ENCODE measurements around the gene SYNGR1.
A peak's percentile ranks its signal among the peaks of the same experiment; 100 is the strongest.

SYNGR1 gene

GRCh38 chr22:39381930-39382329 is 32.1 kb downstream of the SYNGR1 start:
- Histone ChIP-seq H3K36me3 (ENCODE audit: control insufficient read depth, insufficient read depth, low read length) (no peaks in the 10 kb centered on the region), H3K4ac (ENCODE audit: low read depth, low read length) (no peak overlapping the region), H3K4me3 (ENCODE audit: low read length) (no peak overlapping the region), H3K18ac (ENCODE audit: low read length) (no peak overlapping the region), H2BK15ac (replicated peaks; ENCODE audit: low read depth) (no peak overlapping the region), H3K4me2 (ENCODE audit: low read length) (no peak overlapping the region), H2AK5ac (ENCODE audit: low read length) (no peak overlapping the region), H3K27ac (ENCODE audit: low read depth, low read length) (no peak overlapping the region), H2BK5ac (ENCODE audit: low read length) (no peak overlapping the region), H4K8ac (ENCODE audit: low read depth, low read length) (no peak overlapping the region), H2BK120ac (ENCODE audit: low read depth, low read length) (no peak overlapping the region), H4K5ac (ENCODE audit: low read length) (no peak overlapping the region), H3K23ac (ENCODE audit: low read length) (no peak overlapping the region), H3K9ac (ENCODE audit: low read length) (no peak overlapping the region), H3K27me3 (ENCODE audit: insufficient read depth, low read length, poor library complexity) (no peaks in the 10 kb centered on the region), H3K56ac (ENCODE audit: low read length) (no peak overlapping the region), H3K79me1 (ENCODE audit: low read length) (no peaks in the 10 kb centered on the region), H3K79me2 (ENCODE audit: control insufficient read depth, insufficient read depth, low read length) (no peaks in the 10 kb centered on the region), H3K4me1 (ENCODE audit: control insufficient read depth, low read depth, low read length) (no peaks in the 10 kb centered on the region)
- no CpG with 5 or more reads among the region's 8 CpGs for WGBS (ENCODE audit: extremely low coverage, insufficient coverage, low lambda C conversion rate)
- no peak for DNase-seq

GRCh38 chr22:39382410-39382809 is 32.6 kb downstream of the SYNGR1 start:
- H3K9ac ChIP-seq (ENCODE audit: low read length), result no peak overlapping the region
- whole genome bisulfite sequencing (ENCODE audit: extremely low coverage, insufficient coverage, low lambda C conversion rate), result no CpG with 5 or more reads among the region's 5 CpGs
- no peak overlapping the region for H2BK15ac ChIP-seq (replicated peaks; ENCODE audit: low read depth)
- no peak overlapping the region for H2BK5ac ChIP-seq (ENCODE audit: low read length)
- no peaks in the 10 kb centered on the region for H3K36me3 ChIP-seq (ENCODE audit: control insufficient read depth, insufficient read depth, low read length)
- H3K18ac ChIP-seq (ENCODE audit: low read length), result no peak overlapping the region
- no peaks in the 10 kb centered on the region for H3K4me1 ChIP-seq (ENCODE audit: control insufficient read depth, low read depth, low read length)
- no peak for DNase-seq
- H3K79me1 ChIP-seq (ENCODE audit: low read length), result no peaks in the 10 kb centered on the region
- no peak overlapping the region for H2BK120ac ChIP-seq (ENCODE audit: low read depth, low read length)
- no peak overlapping the region for H3K23ac ChIP-seq (ENCODE audit: low read length)
- H2AK5ac ChIP-seq (ENCODE audit: low read length), result no peak overlapping the region
- no peak overlapping the region for H3K4ac ChIP-seq (ENCODE audit: low read depth, low read length)
- no peak overlapping the region for H3K56ac ChIP-seq (ENCODE audit: low read length)
- H4K5ac ChIP-seq (ENCODE audit: low read length), result no peak overlapping the region
- H3K27me3 ChIP-seq (ENCODE audit: insufficient read depth, low read length, poor library complexity), result no peaks in the 10 kb centered on the region
- H3K4me2 ChIP-seq (ENCODE audit: low read length), result no peak overlapping the region
- H3K27ac ChIP-seq (ENCODE audit: low read depth, low read length), result no peak overlapping the region
- no peak overlapping the region for H4K8ac ChIP-seq (ENCODE audit: low read depth, low read length)
- no peaks in the 10 kb centered on the region for H3K79me2 ChIP-seq (ENCODE audit: control insufficient read depth, insufficient read depth, low read length)
- no peak overlapping the region for H3K4me3 ChIP-seq (ENCODE audit: low read length)

GRCh38 chr22:39383841-39384625 is 34.2 kb downstream of the SYNGR1 start:
- DNase-seq, result no peak
- no peak overlapping the region for H2BK15ac ChIP-seq (replicated peaks; ENCODE audit: low read depth)

GRCh38 chr22:39384750-39385480 is 35.1 kb downstream of the SYNGR1 start:
- no peak overlapping the region for H3K56ac ChIP-seq (ENCODE audit: low read length)
- H3K27me3 ChIP-seq (ENCODE audit: insufficient read depth, low read length, poor library complexity), result no peaks in the 10 kb centered on the region
- no peaks in the 10 kb centered on the region for H3K79me1 ChIP-seq (ENCODE audit: low read length)
- H2AK5ac ChIP-seq (ENCODE audit: low read length), result no peak overlapping the region
- no CpG with 5 or more reads among the region's 21 CpGs for WGBS (ENCODE audit: extremely low coverage, insufficient coverage, low lambda C conversion rate)
- H3K18ac ChIP-seq (ENCODE audit: low read length), result no peak overlapping the region
- H3K4me3 ChIP-seq (ENCODE audit: low read length), result no peak overlapping the region
- no peaks in the 10 kb centered on the region for H3K79me2 ChIP-seq (ENCODE audit: control insufficient read depth, insufficient read depth, low read length)
- H4K8ac ChIP-seq (ENCODE audit: low read depth, low read length), result no peak overlapping the region
- no peak overlapping the region for H3K4me2 ChIP-seq (ENCODE audit: low read length)
- no peak overlapping the region for H4K5ac ChIP-seq (ENCODE audit: low read length)
- no peak overlapping the region for H3K4ac ChIP-seq (ENCODE audit: low read depth, low read length)
- no peak overlapping the region for H3K23ac ChIP-seq (ENCODE audit: low read length)
- H3K27ac ChIP-seq (ENCODE audit: low read depth, low read length), result no peak overlapping the region
- H2BK15ac ChIP-seq (replicated peaks; ENCODE audit: low read depth), result no peak overlapping the region
- peak; percentile 82 for DNase-seq
- no peaks in the 10 kb centered on the region for H3K4me1 ChIP-seq (ENCODE audit: control insufficient read depth, low read depth, low read length)
- no peak overlapping the region for H2BK120ac ChIP-seq (ENCODE audit: low read depth, low read length)
- H3K36me3 ChIP-seq (ENCODE audit: control insufficient read depth, insufficient read depth, low read length), result no peaks in the 10 kb centered on the region
- H2BK5ac ChIP-seq (ENCODE audit: low read length), result no peak overlapping the region
- no peak overlapping the region for H3K9ac ChIP-seq (ENCODE audit: low read length)

More at GRCh38 chr22:39383841-39384625, 34.2 kb downstream of the SYNGR1 start:
- H3K23ac ChIP-seq (ENCODE audit: low read length), result no peak overlapping the region
- H4K5ac ChIP-seq (ENCODE audit: low read length), result no peak overlapping the region
- H4K8ac ChIP-seq (ENCODE audit: low read depth, low read length), result no peak overlapping the region
- H3K79me2 ChIP-seq (ENCODE audit: control insufficient read depth, insufficient read depth, low read length), result no peaks in the 10 kb centered on the region
- no peak overlapping the region for H3K4me3 ChIP-seq (ENCODE audit: low read length)
- no peak overlapping the region for H3K4me2 ChIP-seq (ENCODE audit: low read length)
- WGBS (ENCODE audit: extremely low coverage, insufficient coverage, low lambda C conversion rate), result no CpG with 5 or more reads among the region's 12 CpGs
- no peak overlapping the region for H3K56ac ChIP-seq (ENCODE audit: low read length)
- no peak overlapping the region for H2AK5ac ChIP-seq (ENCODE audit: low read length)
- H3K27ac ChIP-seq (ENCODE audit: low read depth, low read length), result no peak overlapping the region
- no peak overlapping the region for H3K9ac ChIP-seq (ENCODE audit: low read length)
- no peaks in the 10 kb centered on the region for H3K36me3 ChIP-seq (ENCODE audit: control insufficient read depth, insufficient read depth, low read length)
- H3K4me1 ChIP-seq (ENCODE audit: control insufficient read depth, low read depth, low read length), result no peaks in the 10 kb centered on the region
- no peak overlapping the region for H2BK120ac ChIP-seq (ENCODE audit: low read depth, low read length)
- no peaks in the 10 kb centered on the region for H3K27me3 ChIP-seq (ENCODE audit: insufficient read depth, low read length, poor library complexity)
- no peaks in the 10 kb centered on the region for H3K79me1 ChIP-seq (ENCODE audit: low read length)
- H3K18ac ChIP-seq (ENCODE audit: low read length), result no peak overlapping the region
- H2BK5ac ChIP-seq (ENCODE audit: low read length), result no peak overlapping the region
- H3K4ac ChIP-seq (ENCODE audit: low read depth, low read length), result no peak overlapping the region

- Histone ChIP-seq H3K4me2 (ENCODE audit: low read length) (peak overlapping the region; percentile 88), H2BK15ac (replicated peaks; ENCODE audit: low read depth) (no peak overlapping the region), H3K56ac (ENCODE audit: low read length) (peak overlapping the region; percentile 75), H3K18ac (ENCODE audit: low read length) (no peak overlapping the region), H3K4me1 (ENCODE audit: control insufficient read depth, low read depth, low read length) (no peaks in the 10 kb centered on the region), H3K79me1 (ENCODE audit: low read length) (no peaks in the 10 kb centered on the region), H3K36me3 (ENCODE audit: control insufficient read depth, insufficient read depth, low read length) (no peaks in the 10 kb centered on the region), H4K5ac (ENCODE audit: low read length) (no peak overlapping the region), H2BK5ac (ENCODE audit: low read length) (no peak overlapping the region), H2BK120ac (ENCODE audit: low read depth, low read length) (no peak overlapping the region), H3K27ac (ENCODE audit: low read depth, low read length) (no peak overlapping the region), H4K8ac (ENCODE audit: low read depth, low read length) (no peak overlapping the region), H3K79me2 (ENCODE audit: control insufficient read depth, insufficient read depth, low read length) (no peaks in the 10 kb centered on the region), H3K9ac (ENCODE audit: low read length) (peak overlapping the region; percentile 57), H3K27me3 (ENCODE audit: insufficient read depth, low read length, poor library complexity) (no peaks in the 10 kb centered on the region), H3K4ac (ENCODE audit: low read depth, low read length) (no peak overlapping the region), H2AK5ac (ENCODE audit: low read length) (no peak overlapping the region), H3K4me3 (ENCODE audit: low read length) (peak overlapping the region; percentile 44), H3K23ac (ENCODE audit: low read length) (no peak overlapping the region)
- WGBS (ENCODE audit: extremely low coverage, insufficient coverage, low lambda C conversion rate), result no CpG with 5 or more reads among the region's 56 CpGs
- DNase-seq, result peak; percentile 97
These were observed 38.6 kb downstream of the SYNGR1 start for GRCh38 chr22:39388261-39389011.

Measured in mesendoderm (in vitro differentiated cells).